CD14-positive monocyte (primary cell): ENCODE measurements around the gene PHF23. TPM values are rescaled to one million over a fixed set of nuclear protein-coding genes. Genes with fewer than 3 reads are reported as not detected.
A peak's percentile ranks its signal among the peaks of the same experiment; 100 is the strongest.

ENCODE experiments used
- DNase-seq, 3 donors: peaks; one replicate each; pipeline ENCODE4 v3.0.0-alpha.2; 2011 to 2022
- H2AFZ ChIP-seq: 2 replicates; pipeline ENCODE4 v1.6.0; 2012; ENCODE audit warnings: mild to moderate bottlenecking, low read depth, low read length, inconsistent platforms; ENCODE audit not compliant: insufficient read depth, poor library complexity, severe bottlenecking
- H3K27ac ChIP-seq, 2 donors: 1 replicate in 1 of 2; 2 replicates in 1 of 2; pipeline ENCODE4 v1.5.1; 2012 to 2013; ENCODE audit warnings: low read length in 2 of 2, control low read depth in 1 of 2, inconsistent platforms in 1 of 2, low read depth in 1 of 2, mild to moderate bottlenecking in 1 of 2
- H3K27me3 ChIP-seq, 2 donors: one replicate each; pipeline versions ENCODE4 v1.6.0 to v1.6.1; 2011 to 2013; ENCODE audit warnings: low read length in 2 of 2; ENCODE audit not compliant: control insufficient read depth in 2 of 2, insufficient read depth in 2 of 2
- H3K36me3 ChIP-seq, 2 donors: replicated peaks in 1 of 2; 1 replicate in 1 of 2; 2 replicates in 1 of 2; pipeline versions ENCODE4 v1.5.1 to v1.6.1; 2012 to 2013; ENCODE audit warnings: low read length in 2 of 2, control low read depth in 1 of 2, inconsistent platforms in 1 of 2, mild to moderate bottlenecking in 1 of 2; ENCODE audit not compliant: insufficient read depth in 2 of 2, control insufficient read depth in 1 of 2
- H3K4me1 ChIP-seq, 2 donors: 1 replicate in 1 of 2; 2 replicates in 1 of 2; pipeline versions ENCODE4 v1.5.1 to v1.6.1; 2012 to 2013; ENCODE audit warnings: low read length in 2 of 2, control low read depth in 1 of 2, inconsistent platforms in 1 of 2, mild to moderate bottlenecking in 1 of 2, moderate library complexity in 1 of 2; ENCODE audit not compliant: insufficient read depth in 2 of 2, control insufficient read depth in 1 of 2
- H3K4me2 ChIP-seq: replicated peaks from 2 replicates; pipeline ENCODE3; 2012; ENCODE audit warnings: low read length, moderate library complexity, mild to moderate bottlenecking; ENCODE audit not compliant: poor library complexity, severe bottlenecking; ENCODE audit errors: extremely low read depth
- H3K4me3 ChIP-seq, 3 experiments: fragments of 200-600 bp in 1 of 3; sonication (generic) in 1 of 3; replicated peaks in 1 of 3; 1 replicate in 2 of 3; 2 replicates in 1 of 3; pipeline ENCODE4 v1.5.1; 2011 to 2013; ENCODE audit warnings: low read length in 3 of 3, mild to moderate bottlenecking in 3 of 3, control low read depth in 2 of 3, low read depth in 2 of 3, inconsistent platforms in 1 of 3, moderate library complexity in 1 of 3
- H3K79me2 ChIP-seq: 2 replicates; pipeline ENCODE4 v1.6.0; 2012; ENCODE audit warnings: mild to moderate bottlenecking, control low read depth, inconsistent platforms, low read length, moderate library complexity; ENCODE audit not compliant: insufficient read depth
- H3K9ac ChIP-seq: 2 replicates; pipeline ENCODE4 v1.6.0; 2017; ENCODE audit warnings: low read length, mild to moderate bottlenecking; ENCODE audit not compliant: insufficient read depth, poor library complexity, severe bottlenecking
- H3K9me3 ChIP-seq, 2 donors: replicated peaks in 1 of 2; 1 replicate in 1 of 2; 2 replicates in 1 of 2; pipeline versions ENCODE4 v1.5.1 to v1.6.1; 2012 to 2013; ENCODE audit warnings: low read length in 2 of 2, control low read depth in 1 of 2; ENCODE audit not compliant: control insufficient read depth in 1 of 2, insufficient read depth in 1 of 2
- H4K20me1 ChIP-seq: 2 replicates; pipeline ENCODE4 v1.6.0; 2012; ENCODE audit warnings: mild to moderate bottlenecking, low read length, control low read depth, moderate library complexity; ENCODE audit not compliant: insufficient read depth
- H3K27ac Mint-ChIP-seq, 7 donors: one replicate each; pipeline ENCODE4 v1.8.0; 2020; ENCODE audit warnings: mild to moderate bottlenecking in 7 of 7, mixed read lengths in 7 of 7, moderate library complexity in 6 of 7, inconsistent platforms in 2 of 7
- H3K27me3 Mint-ChIP-seq, 3 donors: one replicate each; pipeline ENCODE4 v1.8.0; 2021 to 2022; ENCODE audit warnings: low read depth in 3 of 3, mild to moderate bottlenecking in 3 of 3, mixed read lengths in 3 of 3, moderate library complexity in 3 of 3, inconsistent platforms in 1 of 3
- H3K36me3 Mint-ChIP-seq, 2 donors: one replicate each; pipeline ENCODE4 v1.8.0; 2020; ENCODE audit warnings: mixed read lengths in 2 of 2, inconsistent platforms in 1 of 2, mild to moderate bottlenecking in 1 of 2
- H3K4me1 Mint-ChIP-seq: one replicate; pipeline ENCODE4 v1.8.0; 2020; ENCODE audit warnings: mild to moderate bottlenecking, mixed read lengths
- H3K4me3 Mint-ChIP-seq, 2 donors: one replicate each; pipeline ENCODE4 v1.8.0; 2020; ENCODE audit warnings: mild to moderate bottlenecking in 2 of 2, mixed read lengths in 2 of 2, moderate library complexity in 1 of 2
- H3K9me3 Mint-ChIP-seq, 7 donors: one replicate each; pipeline ENCODE4 v1.8.0; 2020 to 2022; ENCODE audit warnings: mixed read lengths in 7 of 7, mild to moderate bottlenecking in 6 of 7, moderate library complexity in 6 of 7, inconsistent platforms in 2 of 7
- CTCF ChIP-seq: fragments of 200-600 bp; IDR thresholded peaks from one replicate; pipeline ENCODE4 v1.8.0; 2022; ENCODE audit warnings: antibody characterized with exemption, mild to moderate bottlenecking
- WGBS: methylation state at CpG from one replicate; pipeline ENCODE4 v1.1.5; 2013; ENCODE audit warnings: missing lambda C conversion rate; ENCODE audit not compliant: insufficient coverage; 5-methylcytosine and 5-hydroxymethylcytosine counted together
- intact Hi-C, 2 donors: fragments of 100-400 bp; cut with micrococcal nuclease; formaldehyde crosslinking; loops; one replicate each; pipeline versions ENCODE4 v1.15.0 to v1.15.1; 2023
- polyA plus RNA-seq, 3 donors: library from polyadenylated mRNA; depleted of rRNA in 1 of 3; unstranded in 2 of 3; stranded (reverse) in 1 of 3; fragments of 300-500 nt in 2 of 3; fragments of >200 nt in 1 of 3; fragmentation: Illumina TruSeq in 2 of 3; gene quantifications; 1 replicate in 2 of 3; 2 replicates in 1 of 3; pipeline ENCODE4 v1.2.3, GENCODE V29; 2012 to 2021

PHF23 gene
- polyA plus RNA-seq, 3 donors = 12.0 to 18.0 (median 12.9) TPM

- Histone ChIP-seq H3K4me2 (no peak overlapping the region), H3K9me3 (no peaks in the 10 kb centered on the region), H3K27me3 (no peaks in the 10 kb centered on the region), H3K27ac (no peak overlapping the region), H3K36me3 (peaks cover 48 to 60% of the 10 kb centered on the region in 2 donors), H3K4me3 (no peak overlapping the region), H4K20me1 (peaks cover 18% of the 10 kb centered on the region), H3K9ac (no peak overlapping the region), H2AFZ (no peak overlapping the region), H3K79me2 (peaks cover 29% of the 10 kb centered on the region), H3K4me1 (peaks cover 36 to 43% of the 10 kb centered on the region in 2 donors)
- peaks cover 42% of the 10 kb centered on the region for H3K4me1 Mint-ChIP-seq
- 95% methylated on average over 11 of the region's 15 CpGs for WGBS
- peaks cover 0 to 2% (median 2%) of the 10 kb centered on the region in 3 donors for H3K27me3 Mint-ChIP-seq
- peak overlapping the region in 1 of 7 donors; percentile 73 for H3K27ac Mint-ChIP-seq
- intact Hi-C loops = loop anchor here (5.0 kb wide), 1 partner anchor 75 kb away; no protein-coding TSS in a partner anchor
- no peak for TF ChIP-seq CTCF
- no peak for DNase-seq
- H3K9me3 Mint-ChIP-seq = peaks cover 0 to 2% (median 0%) of the 10 kb centered on the region in 7 donors
- peaks cover 51 to 60% of the 10 kb centered on the region in 2 donors for H3K36me3 Mint-ChIP-seq
- H3K4me3 Mint-ChIP-seq = no peak overlapping the region
Measured at GRCh38 chr17:7222093-7222971, 16.9 kb downstream of the PHF23 start.

- Mint-ChIP-seq H3K9me3 (peaks cover 0 to 2% (median 0%) of the 10 kb centered on the region in 7 donors), H3K4me3 (peak overlapping the region; percentile 96 to 98), H3K27me3 (peaks cover 0 to 2% (median 2%) of the 10 kb centered on the region in 3 donors), H3K4me1 (peaks cover 46% of the 10 kb centered on the region), H3K36me3 (peaks cover 42 to 52% of the 10 kb centered on the region in 2 donors), H3K27ac (peak overlapping the region in 3 of 7 donors; percentile 36 to 93 (median 89))
- Histone ChIP-seq H3K4me3 (peak overlapping the region in 1 of 3 experiments; percentile 94), H3K36me3 (peaks cover 44 to 51% of the 10 kb centered on the region in 2 donors), H2AFZ (no peak overlapping the region), H3K4me2 (peak overlapping the region; percentile 96), H3K4me1 (peaks cover 42 to 50% of the 10 kb centered on the region in 2 donors), H3K27ac (peak overlapping the region in 1 of 2 donors; percentile 0), H3K9ac (no peak overlapping the region), H4K20me1 (peaks cover 19% of the 10 kb centered on the region), H3K79me2 (peaks cover 35% of the 10 kb centered on the region), H3K9me3 (no peaks in the 10 kb centered on the region), H3K27me3 (no peaks in the 10 kb centered on the region)
- 92% methylated on average over 5 of the region's 10 CpGs for WGBS
- intact Hi-C loops = loop anchor here (2.0 to 5.0 kb wide), 2 partner anchors 15 to 76 kb away; no protein-coding TSS in a partner anchor
- DNase-seq = no peak
- TF ChIP-seq CTCF = no peak
Measured at GRCh38 chr17:7221278-7222092, 17.8 kb downstream of the PHF23 start.
